NOMO-1 (cell line): ENCODE measurements around the gene GRIP2.

Experiments
- DNase-seq, 2 experiments: peaks; one replicate each; lab custom pipeline; 2025; ENCODE audit not compliant: unreplicated experiment in 2 of 2; lab: John Stamatoyannopoulos, UW

GRIP2 gene

DNA sequence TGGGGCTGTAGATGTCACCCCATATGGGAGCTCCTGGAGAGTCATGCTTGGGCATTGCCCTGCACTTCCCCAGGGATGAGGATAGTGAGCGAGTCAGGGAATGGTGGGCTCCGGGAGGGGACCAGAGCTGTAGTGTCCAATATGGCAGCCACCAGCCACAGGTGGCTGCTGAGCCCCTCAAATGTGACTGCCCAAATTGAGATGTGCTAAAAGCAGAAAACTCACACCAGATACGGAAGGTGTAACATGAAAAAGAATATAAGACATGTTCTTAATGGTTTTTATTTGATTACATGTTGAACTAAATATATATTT is 31.7 kb downstream of the GRIP2 start:
- DNase-seq: no peak

DNA sequence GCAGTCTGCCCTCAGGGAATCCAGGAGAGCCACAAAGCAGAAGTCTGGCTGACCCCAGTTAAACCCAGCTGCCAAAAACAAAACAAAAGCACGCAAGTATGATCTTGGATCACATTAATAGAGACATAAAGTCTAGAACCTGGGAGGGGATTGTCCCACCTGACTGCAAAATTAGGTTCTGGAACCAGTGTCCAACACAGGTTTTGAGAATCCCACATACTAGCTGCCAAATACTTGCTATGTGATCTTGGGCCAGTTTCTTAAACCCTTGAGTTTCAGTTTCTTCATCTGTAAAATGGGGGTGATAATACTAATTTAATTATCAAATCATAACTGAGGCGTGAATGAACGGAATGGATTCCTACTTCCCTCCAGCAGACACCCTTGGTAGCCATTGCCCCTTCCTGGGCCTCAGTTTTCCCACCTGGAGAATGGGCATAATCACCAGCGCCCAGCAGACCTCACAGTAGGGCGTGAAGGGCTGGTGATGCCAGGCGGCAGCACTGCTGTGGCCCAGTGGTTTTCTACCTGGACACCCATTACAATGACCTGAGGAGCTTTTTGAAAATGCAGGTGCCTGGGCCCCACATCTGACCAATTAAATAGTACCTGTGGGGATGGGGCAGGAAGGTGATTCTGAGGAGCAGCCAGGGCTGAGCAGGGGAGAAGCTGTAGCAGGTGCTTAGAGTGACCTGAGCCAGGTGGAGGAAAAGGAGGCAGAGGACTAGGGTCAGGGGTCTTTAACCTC is 32.2 kb downstream of the GRIP2 start:
- DNase-seq: no peak

DNA sequence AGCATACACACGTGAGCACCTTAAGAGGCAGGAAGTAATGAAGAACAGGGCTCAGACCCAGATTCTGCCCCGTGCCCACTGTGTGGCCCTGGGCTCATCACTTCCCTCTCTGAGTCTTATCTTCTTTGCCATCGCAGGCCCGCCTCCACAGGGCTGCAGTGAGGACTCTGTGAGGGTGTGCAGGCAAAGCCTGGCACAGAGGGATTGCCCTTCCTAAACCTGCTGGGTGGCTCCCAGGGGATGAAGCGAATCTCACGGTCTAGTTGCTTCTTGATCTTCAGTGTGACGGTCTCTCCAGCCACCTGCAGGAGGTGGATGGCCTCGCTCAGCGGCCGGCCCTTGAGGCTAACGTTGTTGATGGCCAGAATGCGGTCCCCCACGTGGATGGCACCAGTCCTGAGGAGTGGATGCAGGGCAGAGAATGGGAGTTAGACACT is 32.8 kb downstream of the GRIP2 start:
- no peak for DNase-seq

DNA sequence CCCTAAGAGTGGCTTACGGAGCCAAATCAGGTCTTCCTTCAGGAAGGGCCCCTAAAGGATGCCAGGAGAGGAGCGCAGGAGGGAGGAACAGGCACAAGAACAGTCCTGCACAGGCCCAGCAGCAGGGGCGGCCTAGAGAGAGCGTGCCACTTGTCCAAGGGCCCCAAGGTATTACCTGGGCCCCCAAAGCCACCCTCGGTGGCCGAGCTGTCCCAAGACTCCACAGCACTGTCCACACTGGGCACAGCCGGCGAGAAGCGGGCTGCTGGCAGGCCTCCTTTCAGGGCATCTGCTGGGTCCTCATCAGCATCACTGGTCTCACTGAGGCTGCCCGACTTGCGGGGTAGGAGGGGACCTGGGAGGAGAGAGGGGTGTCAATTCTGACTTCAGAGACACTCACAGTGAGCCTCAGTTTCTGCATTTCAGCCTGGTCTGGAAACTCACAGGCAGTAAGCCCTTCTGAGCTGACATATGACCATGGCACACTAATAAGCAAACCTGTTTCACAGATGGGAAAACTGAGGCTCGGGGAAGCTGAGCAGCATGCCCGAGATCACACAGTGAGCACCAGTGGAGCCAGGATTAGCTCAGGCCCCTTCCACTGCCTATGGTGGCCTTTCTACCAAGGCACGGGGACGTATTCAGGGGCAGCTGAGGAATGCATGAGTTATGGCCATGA is 33.4 kb downstream of the GRIP2 start:
- no peak for DNase-seq

DNA sequence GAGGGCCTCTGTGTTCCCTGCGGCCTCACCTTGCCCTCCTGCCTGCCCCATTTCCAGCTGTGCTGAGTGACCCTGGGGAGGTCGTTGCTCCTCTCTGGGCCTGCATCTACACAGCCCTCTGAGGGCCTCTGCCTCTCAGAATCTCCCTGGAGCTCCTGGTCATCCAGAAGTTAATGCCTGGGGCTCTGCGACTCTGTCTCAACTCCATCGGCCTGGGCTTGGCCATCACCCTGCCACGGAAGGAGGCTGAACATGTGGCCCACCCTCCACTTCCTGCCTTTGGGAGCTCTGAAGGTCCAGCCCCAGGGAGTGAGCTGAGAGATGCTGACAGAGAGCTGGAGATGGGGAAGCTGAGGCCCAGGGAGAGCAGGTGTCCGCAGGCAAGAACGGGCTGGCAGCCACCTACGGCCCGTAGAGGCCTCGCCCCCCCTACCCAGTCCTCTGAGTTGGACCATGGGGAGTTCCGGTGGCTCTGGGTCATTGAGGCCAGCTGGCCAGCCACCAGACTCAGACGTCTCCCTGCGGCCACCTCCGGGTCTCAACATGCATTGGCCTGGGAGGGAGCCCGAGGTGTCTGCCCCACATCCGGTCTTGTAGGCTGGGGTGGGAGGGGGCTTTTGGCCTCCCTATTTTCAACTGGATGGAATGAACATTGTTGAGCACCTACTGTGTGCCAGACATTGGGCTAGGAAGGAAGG is 34.2 kb downstream of the GRIP2 start:
- no peak for DNase-seq

DNA sequence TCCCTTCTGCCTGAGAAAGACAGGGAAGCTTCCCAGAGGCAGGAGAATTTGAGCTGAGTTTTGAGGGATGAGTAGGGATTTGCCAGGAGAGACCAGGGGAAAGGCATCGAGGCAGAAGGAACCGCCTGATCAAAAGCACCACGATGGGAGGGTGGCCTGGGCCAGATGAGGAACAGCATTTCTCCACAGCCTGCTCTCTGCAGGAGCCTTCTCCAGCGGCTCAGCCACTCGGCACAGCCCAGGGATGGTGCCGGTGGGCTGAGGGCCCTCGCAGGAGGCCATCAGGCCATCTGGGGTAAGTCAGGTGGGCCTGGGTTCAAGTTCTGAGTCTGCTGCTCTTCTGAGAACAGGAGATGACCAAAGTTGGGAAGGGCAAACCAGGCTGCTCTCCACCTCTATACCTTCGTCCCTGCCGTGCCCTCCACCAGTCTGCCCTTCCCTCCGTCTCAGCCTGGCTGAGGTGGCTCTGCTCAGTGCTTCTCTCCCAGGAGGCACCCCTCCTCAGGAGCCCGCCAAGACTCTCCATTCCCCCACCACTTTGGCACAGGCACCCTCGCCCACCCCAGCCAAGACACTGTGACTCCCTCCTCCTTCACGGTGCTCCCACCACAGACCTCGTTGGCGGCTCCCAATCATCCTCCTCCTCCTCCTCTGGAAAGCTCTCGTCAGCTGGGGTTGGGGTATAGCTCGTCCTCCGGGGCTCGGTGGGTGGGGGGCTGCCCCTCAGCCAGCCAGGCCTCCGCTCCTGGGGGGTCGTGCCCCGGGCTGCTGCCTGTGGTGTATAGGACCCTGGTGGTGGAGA is 34.9 kb downstream of the GRIP2 start:
- DNase-seq: no peak

DNA sequence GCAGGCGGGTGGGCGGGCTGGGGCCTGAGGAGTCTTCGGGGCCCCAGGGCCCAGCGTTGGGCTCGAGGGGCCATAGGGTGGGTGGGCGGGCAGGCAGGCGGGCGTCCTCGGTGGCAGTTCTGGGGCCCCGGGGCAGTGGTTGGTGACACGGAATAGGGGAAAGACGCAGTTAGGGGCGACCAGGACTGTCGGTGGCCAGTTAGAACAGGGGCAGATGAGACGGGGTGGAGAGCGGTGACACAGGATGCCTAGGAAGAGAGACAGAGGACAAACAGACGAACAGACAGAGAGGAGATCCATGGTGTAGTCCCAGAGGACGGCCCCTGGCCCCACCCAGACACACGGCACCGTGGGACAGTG is 36.5 kb downstream of the GRIP2 start:
- DNase-seq: no peak

DNA sequence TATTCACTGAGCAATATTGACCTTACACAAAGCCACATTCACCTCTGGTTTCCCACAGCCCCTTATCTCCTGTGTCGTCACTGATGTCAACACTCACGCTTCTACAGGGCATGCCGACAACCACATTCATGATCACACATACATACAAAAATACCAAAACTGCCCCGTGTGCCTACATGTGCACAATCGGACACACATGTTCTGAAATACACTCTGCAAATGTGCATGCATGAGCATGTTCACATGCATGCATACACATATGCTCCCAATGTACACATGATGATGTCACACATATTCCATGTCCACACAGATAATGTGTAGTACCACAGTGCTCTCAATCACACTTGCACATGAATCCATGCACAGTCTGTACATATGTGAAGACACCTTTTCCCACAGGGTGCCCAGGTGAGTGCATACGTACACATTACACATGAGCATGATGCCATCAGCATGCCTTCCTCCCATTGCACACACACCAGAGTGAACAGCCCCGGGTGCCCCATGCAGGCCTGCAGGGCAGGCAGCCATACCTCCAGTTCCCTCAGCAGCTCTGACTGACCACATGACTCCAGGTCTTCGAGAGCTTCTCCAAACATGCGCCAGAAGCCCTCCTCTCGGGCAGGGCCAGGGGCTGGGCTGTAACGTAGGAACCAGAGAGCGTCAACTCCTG is 37.0 kb downstream of the GRIP2 start:
- DNase-seq: no peak

DNA sequence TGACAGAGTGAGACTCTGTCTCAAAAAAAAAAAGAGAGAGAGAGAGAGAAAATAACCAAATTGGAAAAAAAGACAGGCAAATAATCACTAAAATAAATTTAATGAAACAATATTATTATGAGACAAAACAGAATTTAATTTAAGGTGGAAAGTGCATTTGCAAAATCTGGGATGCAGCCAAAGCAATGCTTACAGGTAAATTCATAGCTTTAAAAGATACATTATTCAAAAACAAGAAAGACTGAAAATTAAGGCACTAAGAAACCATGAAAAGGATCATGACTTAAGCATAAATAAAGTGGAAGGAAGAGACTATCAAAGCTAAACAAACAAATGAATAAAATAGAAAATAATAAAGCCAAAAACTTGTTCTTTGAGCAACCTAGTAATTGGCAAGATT is 37.7 kb downstream of the GRIP2 start:
- DNase-seq: no peak

DNA sequence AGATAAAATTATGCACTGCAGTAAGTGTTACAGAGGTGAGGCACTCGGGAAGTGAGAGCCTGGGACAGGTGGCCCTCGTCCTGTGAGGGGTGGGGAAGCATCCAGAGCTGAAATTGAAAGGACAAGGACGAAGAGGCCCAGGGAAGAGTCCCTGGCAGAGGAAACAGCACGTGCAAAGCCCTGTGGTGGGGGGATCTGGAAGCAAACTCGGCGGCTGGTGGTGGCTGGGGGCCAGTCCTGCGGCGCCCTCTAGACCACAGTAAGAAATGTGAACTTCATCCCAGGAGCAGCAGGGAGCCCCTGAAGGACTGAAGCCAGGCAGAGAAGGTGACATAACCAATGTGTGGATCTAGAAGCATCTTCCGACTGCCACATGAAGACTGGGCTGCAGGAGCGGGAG is 42.8 kb downstream of the GRIP2 start:
- DNase-seq: no peak

DNA sequence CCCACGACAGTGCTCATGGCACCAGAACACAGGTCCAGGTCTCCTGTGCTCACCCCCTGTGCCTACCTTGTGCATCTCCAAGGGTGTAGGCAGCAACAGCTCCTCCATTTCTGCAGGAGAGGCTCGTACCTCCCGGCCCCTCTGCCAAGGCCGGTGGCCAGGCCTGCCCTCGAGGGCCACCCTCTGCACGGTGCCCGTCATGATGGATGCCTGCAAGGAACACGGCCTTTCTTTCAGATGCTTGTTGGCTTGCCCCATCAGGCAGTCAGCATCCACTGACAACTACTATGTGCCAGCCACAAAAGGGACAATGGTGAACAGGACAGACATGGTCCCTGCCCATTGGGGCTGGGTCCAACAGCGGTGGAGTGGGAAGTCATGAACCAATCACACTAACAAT is 43.8 kb downstream of the GRIP2 start:
- DNase-seq: no peak

DNA sequence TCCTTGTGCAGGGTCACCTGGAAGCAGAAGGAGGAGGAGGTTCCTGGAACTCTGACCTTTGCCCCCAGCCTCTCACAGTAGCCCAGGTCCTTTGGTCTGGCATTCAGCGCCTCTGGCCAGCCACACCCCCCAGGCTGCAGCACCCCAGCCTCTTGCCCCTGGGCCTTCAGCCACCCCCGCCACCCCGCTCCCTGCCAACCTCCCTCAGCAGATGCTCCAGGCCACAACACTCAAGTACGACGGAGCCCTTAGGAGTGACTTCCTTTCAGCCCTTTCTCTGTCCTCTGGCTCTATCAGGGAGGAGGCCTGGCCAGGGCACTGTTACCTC is 45.2 kb downstream of the GRIP2 start:
- no peak for DNase-seq

DNA sequence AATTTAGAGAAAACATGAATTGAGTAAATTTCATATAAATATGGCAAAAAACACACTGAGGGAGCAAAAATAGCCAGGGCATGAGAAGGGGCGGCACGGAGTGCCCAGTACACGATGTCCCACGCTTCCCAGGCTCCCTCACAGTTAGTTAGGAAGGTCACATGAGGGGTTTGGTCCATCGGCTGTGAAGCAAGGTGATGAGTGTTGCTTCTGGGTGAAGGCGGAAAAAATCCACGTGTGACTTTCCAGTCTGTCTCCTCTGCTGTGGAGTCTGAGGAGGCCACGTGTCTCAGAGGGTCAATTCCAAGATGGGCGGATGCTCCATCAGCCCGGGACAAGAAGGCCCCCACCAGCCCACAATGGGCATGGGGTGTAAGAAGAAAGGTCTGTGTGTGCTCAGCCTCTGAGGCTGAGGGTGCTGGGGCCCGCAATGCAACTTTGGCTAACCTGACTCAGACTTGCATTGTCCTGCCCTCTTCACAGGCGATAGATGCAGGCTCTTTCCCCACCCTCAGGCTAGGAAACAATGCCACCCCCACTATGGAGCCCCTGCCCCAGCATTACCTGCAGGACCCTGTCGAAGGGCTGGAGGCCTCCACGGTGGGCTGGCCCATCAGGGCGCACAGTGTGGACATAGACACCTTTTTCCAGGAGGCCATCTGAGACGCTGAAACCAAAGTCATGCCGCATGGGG is 45.7 kb downstream of the GRIP2 start:
- no peak for DNase-seq

DNA sequence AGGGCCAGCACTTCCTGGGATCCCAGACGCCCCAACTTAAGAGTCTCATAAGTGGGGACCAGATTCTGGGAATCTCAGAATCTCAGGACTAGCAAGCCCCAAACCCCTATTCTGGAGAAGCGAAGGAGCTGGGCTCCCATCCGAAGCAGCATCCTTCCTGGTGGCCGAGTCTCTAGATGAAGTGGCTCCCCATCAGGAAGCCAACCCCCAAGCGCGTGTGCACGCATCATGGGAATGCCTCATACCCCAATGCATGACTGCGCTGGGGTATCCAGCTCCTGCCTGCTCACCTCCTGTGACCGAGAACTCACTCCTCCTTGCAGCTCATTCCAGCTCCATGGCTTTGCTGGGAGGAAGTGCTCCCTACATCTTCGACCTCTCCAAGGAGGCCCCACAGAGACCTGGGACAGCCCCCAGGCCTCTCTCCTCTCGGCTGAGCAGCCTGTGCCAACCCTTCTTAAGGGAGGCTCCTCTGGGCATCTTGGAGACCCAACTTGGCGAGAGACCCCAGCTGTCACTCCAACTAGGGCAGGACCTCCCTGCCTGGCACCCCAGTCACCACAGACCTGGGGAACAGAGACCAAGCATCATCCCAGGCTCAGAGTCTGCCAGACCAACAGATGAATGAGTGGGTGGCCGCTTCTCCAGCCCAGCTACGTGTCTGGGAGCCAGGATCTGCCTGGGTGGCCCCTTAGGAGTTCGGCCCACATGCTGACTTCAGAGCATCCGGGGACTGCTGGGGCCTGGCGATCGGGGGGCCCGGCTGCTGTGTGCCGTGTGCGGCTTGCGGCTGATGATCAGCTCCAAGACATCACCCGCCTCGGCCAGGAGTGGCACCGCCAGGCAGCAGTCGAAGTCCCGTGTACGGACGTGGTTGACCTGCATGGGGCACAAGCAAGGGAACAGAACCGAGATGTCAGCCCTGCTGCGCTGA is 46.9 kb downstream of the GRIP2 start:
- DNase-seq: no peak

DNA sequence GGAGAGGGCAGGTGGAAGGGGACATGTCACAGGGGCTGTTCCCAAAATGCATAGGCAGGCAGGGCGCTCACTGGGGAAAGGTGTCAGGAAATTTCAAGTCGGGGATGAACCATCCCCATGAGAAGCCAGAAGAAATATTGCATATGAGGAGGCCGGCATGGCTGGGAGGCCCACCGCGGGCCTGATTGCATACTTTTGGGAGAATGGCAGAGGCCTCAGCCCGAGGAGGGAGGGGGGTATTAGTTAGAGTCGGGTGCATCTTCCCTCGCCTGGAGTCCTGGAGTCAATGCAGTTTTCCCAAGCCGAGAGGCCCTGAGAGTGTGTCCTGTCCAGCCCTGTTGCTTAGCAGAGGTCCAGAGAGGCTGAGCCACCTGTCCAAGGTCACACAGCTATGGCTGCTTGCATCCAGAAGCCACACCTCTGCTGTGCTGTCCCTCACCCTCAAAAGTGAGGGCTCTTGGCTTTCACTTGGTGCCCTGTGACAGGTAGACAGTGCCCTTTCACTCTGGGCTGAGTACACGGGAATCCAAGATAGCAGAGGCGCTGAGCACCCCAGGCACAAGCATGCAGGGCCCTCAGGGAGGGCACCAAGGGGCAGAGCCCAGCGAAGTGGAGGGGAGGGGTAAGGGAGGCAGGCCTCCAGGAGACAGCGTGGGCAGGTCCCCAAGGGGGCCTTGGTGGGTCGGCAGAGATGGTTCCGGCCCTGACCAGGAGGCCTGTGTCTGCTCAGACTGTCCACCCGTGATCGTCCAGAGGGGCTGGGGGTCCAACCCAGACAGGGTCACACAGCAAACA is 48.5 kb downstream of the GRIP2 start:
- no peak for DNase-seq

DNA sequence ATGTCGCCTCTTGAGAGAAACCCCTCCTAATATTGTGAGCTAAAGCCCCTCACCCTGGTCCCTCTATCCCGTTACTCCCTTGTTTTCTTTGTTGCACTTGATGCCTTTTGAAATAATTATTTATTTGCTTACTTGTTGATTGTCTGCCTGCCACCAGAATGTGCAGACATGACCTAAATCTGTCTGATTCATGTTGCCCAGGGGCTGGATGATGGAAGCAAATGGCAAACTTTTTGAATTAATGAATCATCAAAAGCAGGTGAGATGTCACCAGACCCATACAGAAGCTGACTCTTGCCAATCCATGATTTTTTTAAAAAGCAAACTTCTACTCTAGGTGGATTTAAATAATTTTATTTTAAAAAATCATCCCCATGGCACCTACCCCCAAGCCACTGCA is 49.3 kb downstream of the GRIP2 start:
- DNase-seq: no peak

DNA sequence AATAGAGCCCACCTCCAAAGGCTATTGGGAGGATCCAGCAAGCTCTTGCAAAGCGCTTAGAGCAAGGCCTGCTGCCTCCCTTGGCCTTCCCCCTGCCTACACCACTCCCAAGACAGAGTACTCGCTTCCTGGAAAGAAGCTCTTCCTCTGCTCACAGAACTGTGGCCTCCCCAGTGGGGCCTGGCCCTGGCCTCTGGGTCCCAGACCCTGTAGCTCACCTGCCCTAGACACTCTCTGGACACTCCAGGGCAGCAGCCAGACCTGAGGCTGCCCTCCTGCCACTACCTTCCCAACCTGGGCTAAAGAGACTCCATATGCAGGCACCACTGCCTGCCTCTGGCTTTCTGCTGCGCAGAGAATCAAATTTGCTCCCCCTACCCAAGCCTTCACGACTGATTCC is 49.9 kb downstream of the GRIP2 start:
- no peak for DNase-seq

DNA sequence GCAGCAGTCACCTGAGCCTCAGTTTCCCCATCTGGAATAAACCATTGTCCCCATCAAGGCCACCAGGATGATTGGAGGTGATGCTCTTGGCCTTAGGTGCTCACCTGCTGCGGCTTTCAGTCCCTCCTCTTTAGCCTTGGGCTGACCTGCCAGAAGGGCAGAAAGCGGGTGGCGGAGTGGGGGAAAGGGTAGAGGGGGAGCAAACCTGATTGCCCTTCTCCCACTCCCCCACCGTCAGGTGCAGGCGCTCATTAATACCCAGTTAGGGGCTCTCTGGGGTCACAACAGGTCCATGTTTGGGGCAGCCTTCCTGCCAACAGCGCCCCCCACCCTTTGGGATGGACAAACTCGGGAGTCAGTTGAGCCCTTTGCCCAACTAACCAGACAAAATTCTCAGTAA is 50.5 kb downstream of the GRIP2 start:
- no peak for DNase-seq
